LNCAP (cell line): ENCODE measurements around the gene ZNF473.

Source experiments
- CTCF ChIP-seq: fragments of 450-650 bp; IDR thresholded peaks from 2 replicates; pipeline ENCODE4 v1.5.1; 2017; ENCODE audit warnings: mild to moderate bottlenecking

The ZNF473 gene

DNA sequence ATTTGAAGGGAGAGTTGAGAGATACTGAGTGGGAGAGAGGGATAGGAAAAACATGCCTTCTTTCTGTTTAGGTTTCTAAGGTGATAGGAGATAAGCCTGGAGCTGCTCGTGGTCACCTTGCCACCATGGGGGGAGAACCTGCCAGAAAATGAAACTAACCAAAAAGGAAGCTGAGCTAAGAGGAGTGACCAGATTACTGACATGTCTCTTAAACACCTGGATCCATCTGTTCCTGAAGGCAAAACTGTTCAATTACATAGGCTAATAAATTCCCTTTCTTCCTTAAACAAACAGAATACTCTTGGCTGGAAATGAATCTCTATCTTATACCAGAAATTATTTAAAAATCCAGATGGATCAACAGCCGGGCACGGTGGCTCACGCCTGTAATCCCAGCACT is 27.3 kb downstream of the ZNF473 start:
- TF ChIP-seq CTCF = no peak

DNA sequence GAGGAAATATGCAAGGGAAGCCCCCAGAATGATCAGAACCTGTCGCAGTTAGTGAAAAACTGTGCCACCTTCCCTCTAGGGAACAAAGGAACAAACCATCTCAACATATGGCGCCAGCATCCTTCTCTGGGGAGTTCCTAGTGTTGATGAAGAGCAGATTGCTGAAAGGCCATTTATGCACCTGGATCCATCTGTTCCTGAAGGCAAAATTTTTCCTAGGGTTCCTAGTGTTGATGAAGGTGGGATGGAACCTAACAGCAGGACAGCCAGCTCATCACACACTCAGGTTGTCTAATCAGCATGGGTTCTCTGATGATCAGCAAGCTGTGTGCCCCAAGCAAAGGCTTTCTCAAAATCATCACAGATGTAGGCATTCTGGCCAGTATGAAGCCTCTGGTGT is 32.6 kb downstream of the ZNF473 start:
- TF ChIP-seq CTCF = no peak

- no peak for TF ChIP-seq CTCF
These were observed 33.2 kb downstream of the ZNF473 start for GRCh38 chr19:50059045-50059444.

DNA sequence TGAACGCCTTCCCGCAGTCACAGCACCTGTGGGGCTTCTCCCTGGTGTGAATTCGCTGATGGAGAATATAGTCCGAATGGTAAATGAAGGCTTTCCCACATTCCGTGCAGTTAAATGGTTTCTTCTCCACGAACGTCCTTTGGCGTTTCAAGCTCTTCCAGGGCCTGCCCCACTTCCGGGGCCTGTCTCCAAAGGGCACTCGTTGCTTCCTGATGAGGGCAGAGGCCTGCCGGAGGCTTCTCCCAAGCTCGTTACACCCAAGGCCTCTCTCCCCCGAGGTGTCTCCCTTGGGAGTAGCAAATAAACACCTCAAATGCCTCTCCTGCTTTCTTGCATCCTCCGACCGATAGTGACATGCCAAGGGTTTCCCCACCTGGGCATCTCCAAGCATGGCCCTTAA is 34.3 kb downstream of the ZNF473 start:
- TF ChIP-seq CTCF = no peak

DNA sequence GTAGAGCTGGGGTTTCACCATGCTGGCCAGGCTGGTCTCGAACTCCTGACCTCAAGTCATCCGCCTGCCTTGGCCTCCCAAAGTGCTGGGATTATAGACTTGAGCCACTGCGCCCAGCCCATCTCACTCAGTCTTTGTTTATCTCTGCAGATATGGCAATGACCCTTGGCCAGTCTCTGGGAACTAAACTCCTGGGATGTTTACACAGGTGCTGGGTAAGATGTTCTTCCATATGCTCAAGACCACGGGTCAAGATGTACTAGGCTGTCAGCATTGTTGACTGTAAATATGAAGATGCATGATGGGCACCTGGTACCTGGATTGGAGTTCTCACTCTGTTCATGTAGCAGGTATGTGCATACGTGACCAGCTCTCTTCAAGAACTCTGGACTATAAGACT is 35.8 kb downstream of the ZNF473 start:
- TF ChIP-seq CTCF = no peak

DNA sequence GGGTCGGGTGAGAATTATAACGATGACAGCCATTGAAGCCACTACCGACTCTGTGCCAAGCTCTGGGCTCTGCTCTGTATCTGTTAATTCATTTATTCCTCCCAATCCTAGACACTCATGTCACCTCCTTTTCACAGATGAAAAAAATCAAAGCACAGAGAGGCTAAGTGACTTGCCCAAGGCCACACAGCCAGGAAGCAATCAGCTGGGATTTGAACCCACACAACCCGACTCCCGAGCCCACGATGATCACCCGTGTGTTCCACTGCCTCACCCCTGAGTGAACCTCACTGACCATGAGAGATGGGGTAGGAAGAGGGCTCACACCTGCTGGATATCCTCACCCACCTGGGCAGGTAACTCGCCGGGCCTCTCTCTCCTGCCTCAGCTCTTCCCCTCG is 40.1 kb downstream of the ZNF473 start:
- TF ChIP-seq CTCF = no peak

- no peak for TF ChIP-seq CTCF
These were observed 41.8 kb downstream of the ZNF473 start for GRCh38 chr19:50067575-50067974.
